ENCODE data around the gene HS3ST4. TPM values are rescaled to one million over a fixed set of nuclear protein-coding genes. Genes with fewer than 3 reads are reported as not detected.

Gene HS3ST4
- total RNA-seq, 6 donors from 2014 or later, result 0.13 to 0.44 (median 0.17) TPM; not detected in 3

GRCh38 chr16:26102369-26102768 is 410.6 kb downstream of the HS3ST4 start:
- WGBS, 2 donors, result 62 to 79% methylated on average over 6 of the region's 6 CpGs
- Histone ChIP-seq H3K9me3 (no peaks in the 10 kb centered on the region), H3K27me3 (no peaks in the 10 kb centered on the region), H3K4me1 (no peaks in the 10 kb centered on the region), H3K4me3 (no peak overlapping the region), H3K36me3 (no peaks in the 10 kb centered on the region), H3K27ac (no peak overlapping the region)
- no peak for ATAC-seq (ENCODE audit: low FRiP score in 2 of 2)
- no peak for DNase-seq
- TF ChIP-seq POLR2AphosphoS5 (IDR thresholded peaks at IDR 0.05) (no peak), EP300 (IDR thresholded peaks at IDR 0.05) (no peak), POLR2A (IDR thresholded peaks at IDR 0.05) (no peak), CTCF (IDR thresholded peaks at IDR 0.05) (no peak)

DNA sequence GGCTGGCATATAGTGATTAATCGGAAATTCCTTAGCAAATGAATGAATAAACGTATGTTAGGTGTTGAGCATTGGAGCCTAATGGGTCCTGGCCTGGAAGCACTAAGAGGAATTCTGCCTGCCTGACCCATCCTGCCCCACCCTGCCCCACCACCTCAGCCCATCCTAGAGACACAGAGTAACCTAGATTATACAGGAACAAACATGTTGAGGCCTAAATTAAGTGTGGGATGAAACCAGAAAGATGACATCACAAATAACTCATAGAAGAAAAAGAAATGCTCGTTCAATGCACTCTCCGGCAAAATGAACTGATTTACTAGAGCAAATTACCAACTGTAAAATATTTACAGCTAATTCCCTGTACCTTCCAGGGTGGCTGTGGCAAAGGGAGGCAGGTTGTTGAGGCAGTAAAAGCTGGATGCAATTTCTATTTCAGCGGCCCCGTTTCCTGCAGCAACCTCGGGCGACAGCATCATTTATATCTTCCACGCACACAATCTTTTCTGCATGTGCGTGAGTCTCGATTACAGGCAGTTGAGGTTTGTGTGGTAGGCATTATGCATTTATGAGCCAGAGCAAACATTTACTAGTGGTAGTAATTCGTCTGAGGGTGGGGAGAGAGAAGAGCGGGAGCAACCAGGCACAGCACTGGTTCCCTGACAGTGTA is 417.2 kb downstream of the HS3ST4 start:
- no peak overlapping the region for H3K27ac ChIP-seq
- 82 to 84% methylated on average over 13 of the region's 13 CpGs for WGBS, 2 donors
- H3K9me3 ChIP-seq, result no peaks in the 10 kb centered on the region
- no peak overlapping the region for H3K4me3 ChIP-seq
- no peak for DNase-seq
- H3K36me3 ChIP-seq, result no peaks in the 10 kb centered on the region
- H3K4me1 ChIP-seq, result no peaks in the 10 kb centered on the region
- no peak for TF ChIP-seq EP300 (IDR thresholded peaks at IDR 0.05)
- no peak for TF ChIP-seq CTCF (IDR thresholded peaks at IDR 0.05)
- no peak for TF ChIP-seq POLR2A (IDR thresholded peaks at IDR 0.05)
- no peak for TF ChIP-seq POLR2AphosphoS5 (IDR thresholded peaks at IDR 0.05)
- H3K27me3 ChIP-seq, result no peaks in the 10 kb centered on the region
- ATAC-seq (ENCODE audit: low FRiP score in 2 of 2), result no peak

GRCh38 chr16:26111900-26112299 is 420.1 kb downstream of the HS3ST4 start:
- Histone ChIP-seq H3K4me3 (no peak overlapping the region), H3K4me1 (no peaks in the 10 kb centered on the region), H3K36me3 (no peaks in the 10 kb centered on the region), H3K27ac (no peak overlapping the region), H3K9me3 (no peaks in the 10 kb centered on the region), H3K27me3 (no peaks in the 10 kb centered on the region)
- DNase-seq (no peak), ATAC-seq (ENCODE audit: low FRiP score in 2 of 2) (no peak)
- 64 to 72% methylated on average over 5 of the region's 5 CpGs for WGBS, 2 donors
- no peak for TF ChIP-seq POLR2A (IDR thresholded peaks at IDR 0.05)
- TF ChIP-seq CTCF (IDR thresholded peaks at IDR 0.05), result no peak
- TF ChIP-seq EP300 (IDR thresholded peaks at IDR 0.05), result no peak
- no peak for TF ChIP-seq POLR2AphosphoS5 (IDR thresholded peaks at IDR 0.05)

GRCh38 chr16:26118575-26118974 is 426.8 kb downstream of the HS3ST4 start:
- no peak for DNase-seq
- no peaks in the 10 kb centered on the region for H3K9me3 ChIP-seq
- no peaks in the 10 kb centered on the region for H3K27me3 ChIP-seq
- TF ChIP-seq CTCF (IDR thresholded peaks at IDR 0.05) (no peak), EP300 (IDR thresholded peaks at IDR 0.05) (no peak), POLR2AphosphoS5 (IDR thresholded peaks at IDR 0.05) (no peak)
- no peaks in the 10 kb centered on the region for H3K36me3 ChIP-seq
- no peak for ATAC-seq (ENCODE audit: low FRiP score in 2 of 2)
- H3K4me1 ChIP-seq, result no peaks in the 10 kb centered on the region
- H3K4me3 ChIP-seq, result no peak overlapping the region
- no peak overlapping the region for H3K27ac ChIP-seq
- 17 to 33% methylated on average over 3 of the region's 3 CpGs for WGBS, 2 donors

- 64 to 85% methylated on average over 3 of the region's 3 CpGs for WGBS, 2 donors
- Histone ChIP-seq H3K27me3 (no peaks in the 10 kb centered on the region), H3K36me3 (no peaks in the 10 kb centered on the region), H3K4me1 (no peaks in the 10 kb centered on the region), H3K9me3 (no peaks in the 10 kb centered on the region), H3K27ac (no peak overlapping the region), H3K4me3 (no peak overlapping the region)
- DNase-seq (no peak), ATAC-seq (ENCODE audit: low FRiP score in 2 of 2) (no peak)
- TF ChIP-seq POLR2A (IDR thresholded peaks at IDR 0.05) (no peak), POLR2AphosphoS5 (IDR thresholded peaks at IDR 0.05) (no peak), CTCF (IDR thresholded peaks at IDR 0.05) (no peak), EP300 (IDR thresholded peaks at IDR 0.05) (no peak)
Measured at GRCh38 chr16:26120729-26121128, 429.0 kb downstream of the HS3ST4 start.
